AG20443 (cell line): ENCODE results near the gene ZSCAN21.

Experiments used
- DNase-seq: peaks from one replicate; pipeline ENCODE4 v3.0.0; 2012; ENCODE audit warnings: low spot score, mixed read lengths

The ZSCAN21 gene

GRCh38 chr7:100027197-100027596 lies 22.4 kb upstream of the ZSCAN21 start:
- no peak for DNase-seq

GRCh38 chr7:100029596-100029995 lies 20.0 kb upstream of the ZSCAN21 start:
- DNase-seq: no peak

GRCh38 chr7:100033526-100033925 lies 16.0 kb upstream of the ZSCAN21 start:
- no peak for DNase-seq

GRCh38 chr7:100034871-100035510 lies 14.6 kb upstream of the ZSCAN21 start:
- DNase-seq: no peak

- no peak for DNase-seq
These were observed 13.7 kb upstream of the ZSCAN21 start for GRCh38 chr7:100035876-100036275.

- DNase-seq: no peak
These were observed 11.2 kb upstream of the ZSCAN21 start for GRCh38 chr7:100038326-100038725.

- no peak for DNase-seq
These were observed 9.0 kb upstream of the ZSCAN21 start for GRCh38 chr7:100040575-100040974.

GRCh38 chr7:100044718-100045117 lies 4.9 kb upstream of the ZSCAN21 start:
- DNase-seq: no peak

- DNase-seq: no peak
These were observed 894 bp upstream of the ZSCAN21 start for GRCh38 chr7:100048680-100049079.

GRCh38 chr7:100051611-100052010 lies 2.0 kb downstream of the ZSCAN21 start:
- no peak for DNase-seq

GRCh38 chr7:100053215-100053614 lies 3.6 kb downstream of the ZSCAN21 start:
- DNase-seq: peak; percentile 62

GRCh38 chr7:100057006-100057405 lies 7.4 kb downstream of the ZSCAN21 start:
- DNase-seq: no peak

- no peak for DNase-seq
These were observed 9.7 kb downstream of the ZSCAN21 start for GRCh38 chr7:100059251-100059739.

GRCh38 chr7:100061518-100062193 lies 12.1 kb downstream of the ZSCAN21 start:
- no peak for DNase-seq

GRCh38 chr7:100063376-100063775 lies 13.8 kb downstream of the ZSCAN21 start:
- DNase-seq: no peak

- no peak for DNase-seq
These were observed 14.6 kb downstream of the ZSCAN21 start for GRCh38 chr7:100064162-100064561.

- DNase-seq: peak; percentile 55
These were observed 16.0 kb downstream of the ZSCAN21 start for GRCh38 chr7:100065452-100066186.

- no peak for DNase-seq
These were observed 17.4 kb downstream of the ZSCAN21 start for GRCh38 chr7:100066953-100067352.

- no peak for DNase-seq
These were observed 20.4 kb downstream of the ZSCAN21 start for GRCh38 chr7:100069991-100070390.

- DNase-seq: no peak
These were observed 21.6 kb downstream of the ZSCAN21 start for GRCh38 chr7:100071018-100071723.

GRCh38 chr7:100072462-100072861 lies 22.9 kb downstream of the ZSCAN21 start:
- DNase-seq: no peak

GRCh38 chr7:100074841-100075240 lies 25.3 kb downstream of the ZSCAN21 start:
- DNase-seq: no peak
